HG03571 (cell line): ENCODE measurements around the gene AKT1S1.
"Not testable (repeated sequence)": the region's sequence is repeated elsewhere in the genome, so short reads cannot be mapped to it uniquely, and the experiment has no call there.

Experiments used
- ATAC-seq: cut with Tn5 transposase; IDR thresholded peaks from one replicate; pipeline ENCODE4 v1.9.1; 2021; ENCODE audit not compliant: unreplicated experiment

AKT1S1 gene

DNA sequence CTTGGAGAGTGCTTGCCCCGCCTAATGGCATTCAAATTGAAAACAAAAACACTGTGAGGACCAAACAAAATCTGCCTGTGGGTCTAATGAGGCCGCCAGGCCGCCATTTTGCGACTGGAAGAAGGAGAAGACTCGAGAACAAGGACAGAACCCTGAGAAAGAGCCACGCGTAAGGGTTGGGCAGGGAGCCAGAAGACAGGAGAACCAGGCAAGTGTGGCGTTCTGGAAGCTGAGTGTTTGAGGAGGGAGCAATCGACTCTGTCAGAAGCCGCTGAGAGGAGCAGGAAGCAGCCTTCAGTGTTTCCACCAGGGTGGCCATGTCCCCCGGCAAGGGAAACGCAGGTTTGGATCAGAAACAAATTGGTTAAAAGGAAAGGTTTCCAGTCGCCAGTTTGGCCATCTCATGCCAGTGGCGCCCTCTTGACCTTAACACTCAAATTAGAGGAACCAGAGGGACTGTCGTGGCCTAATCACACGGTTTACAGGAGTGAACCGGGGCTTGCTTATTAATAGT lies 36.4 kb downstream of the AKT1S1 start:
- ATAC-seq, result no peak

DNA sequence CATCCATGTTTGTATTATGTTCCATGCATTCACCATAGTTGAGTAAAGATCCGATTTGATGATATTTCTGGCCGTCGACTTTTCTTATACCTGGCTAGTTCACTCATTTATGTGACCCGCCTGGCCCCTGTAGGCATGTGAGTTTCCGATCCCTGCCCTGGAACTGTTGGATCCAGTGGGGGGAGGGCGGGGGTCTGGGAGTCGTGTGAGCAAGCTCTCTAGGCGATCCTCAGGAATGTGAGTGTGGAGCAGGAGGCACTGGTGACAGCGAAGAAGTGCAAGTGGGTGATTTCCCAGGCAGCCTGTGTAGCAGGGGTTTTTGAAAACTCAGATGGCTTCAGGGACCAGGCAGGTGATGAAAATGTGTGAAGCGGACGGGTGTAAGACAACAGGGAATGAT lies 36.8 kb downstream of the AKT1S1 start:
- no peak for ATAC-seq

DNA sequence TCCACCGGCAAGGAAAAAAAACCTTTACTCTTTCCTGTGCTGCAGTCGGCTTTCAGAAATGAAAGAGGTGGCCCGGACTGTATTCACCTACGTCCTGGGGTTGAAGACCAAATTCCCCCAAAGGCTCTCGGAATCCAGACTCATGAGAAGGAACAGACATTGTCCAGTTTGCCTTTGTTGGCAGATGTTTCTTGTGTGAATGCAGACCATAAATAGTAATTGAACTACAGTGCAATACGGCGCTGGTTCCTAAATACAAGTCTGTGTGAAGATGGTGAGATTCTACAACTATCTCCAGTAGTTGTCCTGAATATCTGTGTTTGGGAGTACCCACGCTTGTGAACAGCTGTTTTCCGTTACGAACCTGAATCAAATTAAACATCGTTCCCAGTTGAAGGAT lies 37.4 kb downstream of the AKT1S1 start:
- no peak for ATAC-seq

GRCh38 chr19:49838885-49839588 lies 38.1 kb downstream of the AKT1S1 start:
- no peak for ATAC-seq

- ATAC-seq, result no peak
Observed at GRCh38 chr19:49837425-49837824, 39.7 kb downstream of the AKT1S1 start.

GRCh38 chr19:49837009-49837310 lies 40.2 kb downstream of the AKT1S1 start:
- no peak for ATAC-seq

DNA sequence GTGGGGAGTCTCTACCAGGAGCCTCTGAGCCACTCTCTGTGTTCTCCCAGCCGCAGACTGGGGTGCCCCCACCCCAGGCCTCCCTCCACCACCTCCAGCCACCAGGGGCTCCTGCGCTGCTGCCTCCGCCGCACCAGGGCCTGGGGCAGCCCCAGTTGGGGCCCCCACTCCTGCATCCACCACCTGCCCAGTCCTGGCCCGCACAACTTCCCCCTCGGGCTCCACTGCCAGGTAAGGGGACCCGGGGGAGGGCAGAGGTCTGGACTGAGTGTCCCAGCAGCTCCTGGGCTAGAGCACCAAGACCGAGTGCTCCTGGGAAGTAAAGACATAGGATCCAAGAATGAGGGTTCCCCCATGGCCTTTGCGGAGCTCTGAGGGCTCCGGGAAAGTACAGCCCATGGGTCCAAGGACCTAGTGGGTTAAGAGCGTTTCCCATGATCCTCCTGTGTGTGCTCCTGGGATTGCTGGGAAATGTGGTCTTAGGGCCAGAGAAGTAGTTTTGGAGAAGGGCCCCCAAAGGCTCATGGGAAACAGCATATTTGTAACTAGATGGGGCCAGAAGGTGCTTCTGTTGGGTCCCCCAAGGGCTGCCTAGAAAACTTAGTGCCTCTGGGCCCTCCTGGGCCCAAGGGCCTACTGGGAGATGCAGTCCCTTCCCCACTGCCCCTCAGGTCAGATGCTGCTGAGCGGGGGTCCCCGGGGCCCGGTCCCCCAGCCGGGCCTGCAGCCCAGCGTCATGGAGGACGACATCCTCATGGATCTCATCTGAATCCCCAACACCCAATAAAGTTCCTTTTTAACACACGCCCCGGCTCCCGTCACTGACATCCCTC lies 40.8 kb downstream of the AKT1S1 start:
- ATAC-seq, result no peak

GRCh38 chr19:49835562-49835961 lies 41.6 kb downstream of the AKT1S1 start:
- ATAC-seq, result no peak

GRCh38 chr19:49833599-49833998 lies 43.6 kb downstream of the AKT1S1 start:
- ATAC-seq, result no peak

DNA sequence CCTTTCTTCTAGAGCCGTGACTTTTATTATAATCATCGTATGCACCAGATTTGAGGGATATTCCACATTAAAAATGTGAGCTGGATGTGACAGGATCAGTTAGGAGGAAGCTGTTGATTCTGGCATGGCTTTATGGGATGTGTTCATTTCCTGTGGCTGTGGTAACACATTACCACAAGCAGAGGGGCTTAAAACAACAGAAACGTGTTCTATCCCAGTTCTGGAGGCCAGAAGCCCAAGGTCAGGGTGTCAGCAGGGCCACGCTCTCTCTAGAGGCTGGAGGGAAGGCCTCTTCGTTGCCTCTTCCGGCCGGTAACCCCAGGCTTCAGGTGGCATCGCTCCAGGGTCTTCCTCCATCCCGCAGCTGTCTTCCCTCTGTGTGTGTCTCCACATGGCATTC lies 44.6 kb downstream of the AKT1S1 start:
- no peak for ATAC-seq

DNA sequence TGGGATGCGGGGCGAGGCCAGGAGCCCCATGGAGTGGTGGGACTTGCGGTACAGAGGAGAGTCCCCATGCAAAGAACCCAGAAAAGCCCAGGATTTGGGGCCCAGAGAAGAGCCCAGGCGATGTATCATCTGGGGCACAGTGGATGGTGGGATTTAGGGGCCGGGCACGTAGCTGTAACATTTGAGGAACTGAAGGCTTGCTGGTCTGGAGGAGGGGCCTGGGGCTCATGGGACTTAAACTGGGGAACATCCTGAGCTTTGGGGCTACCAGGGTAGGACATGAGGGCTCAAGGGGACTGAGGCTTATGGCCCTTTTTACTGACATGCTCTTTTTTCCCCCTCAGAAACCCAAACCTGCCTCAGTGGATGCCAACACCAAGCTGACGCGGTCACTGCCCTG lies 45.6 kb downstream of the AKT1S1 start:
- no peak for ATAC-seq

GRCh38 chr19:49830766-49831165 lies 46.4 kb downstream of the AKT1S1 start:
- ATAC-seq, result no peak

DNA sequence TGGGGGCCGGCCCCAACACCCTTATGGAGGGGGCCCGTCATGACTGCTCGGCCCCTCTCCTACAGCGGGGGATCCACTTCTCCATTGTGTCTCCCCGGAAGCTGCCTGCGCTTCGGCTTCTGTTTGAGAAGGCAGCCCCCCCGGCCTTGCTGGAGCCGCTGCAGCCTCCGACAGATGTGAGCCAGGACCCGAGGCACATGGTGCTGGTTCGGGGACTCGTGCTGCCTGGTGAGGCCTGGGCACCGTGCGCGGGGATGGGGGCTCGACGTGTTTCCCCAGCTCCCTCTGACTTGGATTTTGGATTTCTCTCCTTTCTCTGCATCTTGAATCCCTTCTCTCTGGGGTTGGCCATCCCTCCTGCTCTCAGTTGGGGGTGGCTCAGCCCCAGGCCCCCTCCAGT lies 47.4 kb downstream of the AKT1S1 start:
- ATAC-seq, result no peak

DNA sequence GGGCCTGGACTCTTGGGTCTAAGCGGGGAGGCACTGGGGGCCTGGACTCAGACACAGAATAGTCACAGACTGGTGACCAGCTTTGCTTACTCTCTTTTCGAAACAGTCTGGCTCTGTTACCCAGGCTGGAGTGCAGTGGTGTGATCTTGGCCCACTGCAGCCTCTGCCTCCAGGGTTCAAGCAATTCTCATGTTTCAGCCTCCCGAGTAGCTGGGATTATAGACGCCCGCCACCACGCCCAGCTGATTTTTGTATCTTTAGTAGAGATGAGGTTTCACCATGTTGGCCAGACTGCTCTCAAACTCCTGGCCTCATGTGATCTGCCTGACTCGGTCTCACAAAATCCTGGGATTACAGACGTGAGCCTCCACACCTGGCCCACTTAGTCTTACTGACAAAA lies 48.0 kb downstream of the AKT1S1 start:
- ATAC-seq, result no peak

DNA sequence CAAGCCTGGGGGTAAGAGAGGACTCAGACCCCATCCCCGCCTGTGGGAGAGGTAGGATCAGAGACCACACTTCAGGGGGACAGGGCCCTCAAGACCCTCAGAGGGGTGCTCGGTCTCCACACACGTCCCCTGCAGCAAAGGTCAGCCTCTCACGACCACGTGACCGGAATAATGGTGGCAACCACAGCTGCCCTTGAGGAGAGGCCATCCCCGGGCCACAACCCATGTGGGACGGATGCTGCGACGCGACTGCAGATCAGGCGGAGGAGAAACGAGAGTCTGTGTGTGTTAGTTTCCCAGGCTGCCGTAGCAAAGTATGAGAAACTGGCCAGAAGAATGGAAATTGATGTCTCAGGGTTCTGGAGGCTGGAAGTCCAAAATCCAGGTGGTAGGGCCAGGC lies 50.1 kb downstream of the AKT1S1 start:
- ATAC-seq, result no peak

- no peak for ATAC-seq
Observed at GRCh38 chr19:49824662-49825061, 52.5 kb downstream of the AKT1S1 start.

DNA sequence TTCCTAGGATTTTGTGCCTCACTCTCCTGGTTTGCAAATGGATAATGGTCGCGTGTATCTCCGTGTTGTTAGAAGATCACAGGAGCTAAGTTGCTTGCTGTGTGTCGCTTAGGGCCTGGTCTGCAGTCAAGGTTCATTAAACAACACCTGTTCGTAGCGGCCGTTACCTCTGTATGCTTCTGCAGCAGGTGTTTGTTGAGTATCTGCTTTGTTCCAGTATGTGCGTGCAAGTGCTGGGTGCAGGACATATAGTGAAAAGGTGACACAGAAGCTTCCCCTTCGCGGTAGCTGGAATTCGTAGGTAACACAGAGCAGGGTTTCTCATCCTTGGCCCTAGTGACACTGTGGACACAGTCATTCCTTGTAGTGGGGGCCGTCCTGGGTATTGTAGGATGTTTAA lies 53.7 kb downstream of the AKT1S1 start:
- no peak for ATAC-seq

- ATAC-seq, result no peak
Observed at GRCh38 chr19:49820125-49820524, 57.0 kb downstream of the AKT1S1 start.

GRCh38 chr19:49819452-49820115 lies 57.6 kb downstream of the AKT1S1 start:
- ATAC-seq, result not testable (repeated sequence)
